Measurements from ENCODE around the gene PTPRT.

PTPRT gene

DNA sequence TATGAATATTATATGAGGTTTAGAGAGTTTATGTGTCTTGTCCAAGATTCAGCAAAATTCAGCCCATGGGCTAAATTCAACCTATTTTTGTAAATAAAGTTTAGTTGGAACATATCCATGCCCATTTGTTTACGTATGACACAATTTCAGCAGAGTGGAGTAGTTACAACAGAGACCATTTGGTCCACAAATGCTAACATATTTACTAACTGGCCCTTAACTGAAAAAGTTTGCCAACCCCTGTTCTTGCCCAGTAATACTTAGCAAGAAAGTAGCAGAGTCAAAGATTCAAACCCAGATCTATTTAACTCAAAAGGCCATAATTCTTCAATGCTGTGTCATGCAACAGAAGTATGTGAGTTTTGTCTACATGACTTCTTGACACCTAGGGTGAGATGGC is 561.0 kb downstream of the PTPRT start:
- Histone ChIP-seq H3K4ac (ENCODE audit: low read depth, low read length) (no peak overlapping the region), H4K5ac (ENCODE audit: low read length) (no peak overlapping the region), H2BK15ac (replicated peaks; ENCODE audit: low read depth) (no peak overlapping the region), H3K4me2 (ENCODE audit: low read length) (no peak overlapping the region), H3K56ac (ENCODE audit: low read length) (no peak overlapping the region), H2BK120ac (ENCODE audit: low read depth, low read length) (no peak overlapping the region), H3K4me3 (ENCODE audit: low read length) (no peak overlapping the region), H3K23ac (ENCODE audit: low read length) (no peak overlapping the region), H3K18ac (ENCODE audit: low read length) (no peak overlapping the region), H2BK5ac (ENCODE audit: low read length) (no peak overlapping the region), H3K79me1 (ENCODE audit: low read length) (no peaks in the 10 kb centered on the region), H3K9ac (ENCODE audit: low read length) (no peak overlapping the region), H3K79me2 (ENCODE audit: control insufficient read depth, insufficient read depth, low read length) (no peaks in the 10 kb centered on the region), H3K27ac (ENCODE audit: low read depth, low read length) (no peak overlapping the region), H3K4me1 (ENCODE audit: control insufficient read depth, low read depth, low read length) (no peaks in the 10 kb centered on the region), H3K36me3 (ENCODE audit: control insufficient read depth, insufficient read depth, low read length) (no peaks in the 10 kb centered on the region), H4K8ac (ENCODE audit: low read depth, low read length) (no peak overlapping the region), H3K27me3 (ENCODE audit: insufficient read depth, low read length, poor library complexity) (no peaks in the 10 kb centered on the region), H2AK5ac (ENCODE audit: low read length) (no peak overlapping the region)
- no CpG with 5 or more reads among the region's 1 CpG for WGBS (ENCODE audit: extremely low coverage, insufficient coverage, low lambda C conversion rate)
- DNase-seq, result no peak

DNA sequence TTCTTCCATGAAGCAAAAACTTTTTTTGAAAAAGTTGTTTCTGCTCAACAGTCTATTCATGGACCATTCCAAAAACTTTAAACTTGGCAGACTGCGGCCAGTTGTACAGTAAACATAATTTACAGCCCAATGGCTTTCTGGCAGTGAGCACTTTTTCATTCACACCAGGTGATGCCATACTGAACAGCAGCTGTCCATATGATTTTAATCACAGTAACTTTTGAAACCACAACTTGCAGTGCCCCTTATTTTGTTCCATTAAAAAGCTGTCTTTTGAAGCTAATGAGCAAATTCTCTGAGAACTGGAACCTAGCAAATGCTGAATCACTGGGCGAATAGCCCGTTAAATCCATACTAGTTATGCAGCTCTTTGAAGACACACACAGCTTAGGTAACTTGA is 576.6 kb downstream of the PTPRT start:
- no peak overlapping the region for H3K4ac ChIP-seq (ENCODE audit: low read depth, low read length)
- WGBS (ENCODE audit: extremely low coverage, insufficient coverage, low lambda C conversion rate), result no CpG with 5 or more reads among the region's 3 CpGs
- H4K8ac ChIP-seq (ENCODE audit: low read depth, low read length), result no peak overlapping the region
- H3K36me3 ChIP-seq (ENCODE audit: control insufficient read depth, insufficient read depth, low read length), result no peaks in the 10 kb centered on the region
- no peaks in the 10 kb centered on the region for H3K27me3 ChIP-seq (ENCODE audit: insufficient read depth, low read length, poor library complexity)
- no peak for DNase-seq
- no peak overlapping the region for H2BK15ac ChIP-seq (replicated peaks; ENCODE audit: low read depth)
- H3K4me3 ChIP-seq (ENCODE audit: low read length), result no peak overlapping the region
- no peak overlapping the region for H2BK120ac ChIP-seq (ENCODE audit: low read depth, low read length)
- H3K4me2 ChIP-seq (ENCODE audit: low read length), result no peak overlapping the region
- no peaks in the 10 kb centered on the region for H3K79me1 ChIP-seq (ENCODE audit: low read length)
- no peak overlapping the region for H4K5ac ChIP-seq (ENCODE audit: low read length)
- H3K18ac ChIP-seq (ENCODE audit: low read length), result no peak overlapping the region
- no peaks in the 10 kb centered on the region for H3K4me1 ChIP-seq (ENCODE audit: control insufficient read depth, low read depth, low read length)
- no peaks in the 10 kb centered on the region for H3K79me2 ChIP-seq (ENCODE audit: control insufficient read depth, insufficient read depth, low read length)
- H3K23ac ChIP-seq (ENCODE audit: low read length), result no peak overlapping the region
- H3K9ac ChIP-seq (ENCODE audit: low read length), result no peak overlapping the region
- H2AK5ac ChIP-seq (ENCODE audit: low read length), result no peak overlapping the region
- no peak overlapping the region for H2BK5ac ChIP-seq (ENCODE audit: low read length)
- H3K56ac ChIP-seq (ENCODE audit: low read length), result no peak overlapping the region
- no peak overlapping the region for H3K27ac ChIP-seq (ENCODE audit: low read depth, low read length)

DNA sequence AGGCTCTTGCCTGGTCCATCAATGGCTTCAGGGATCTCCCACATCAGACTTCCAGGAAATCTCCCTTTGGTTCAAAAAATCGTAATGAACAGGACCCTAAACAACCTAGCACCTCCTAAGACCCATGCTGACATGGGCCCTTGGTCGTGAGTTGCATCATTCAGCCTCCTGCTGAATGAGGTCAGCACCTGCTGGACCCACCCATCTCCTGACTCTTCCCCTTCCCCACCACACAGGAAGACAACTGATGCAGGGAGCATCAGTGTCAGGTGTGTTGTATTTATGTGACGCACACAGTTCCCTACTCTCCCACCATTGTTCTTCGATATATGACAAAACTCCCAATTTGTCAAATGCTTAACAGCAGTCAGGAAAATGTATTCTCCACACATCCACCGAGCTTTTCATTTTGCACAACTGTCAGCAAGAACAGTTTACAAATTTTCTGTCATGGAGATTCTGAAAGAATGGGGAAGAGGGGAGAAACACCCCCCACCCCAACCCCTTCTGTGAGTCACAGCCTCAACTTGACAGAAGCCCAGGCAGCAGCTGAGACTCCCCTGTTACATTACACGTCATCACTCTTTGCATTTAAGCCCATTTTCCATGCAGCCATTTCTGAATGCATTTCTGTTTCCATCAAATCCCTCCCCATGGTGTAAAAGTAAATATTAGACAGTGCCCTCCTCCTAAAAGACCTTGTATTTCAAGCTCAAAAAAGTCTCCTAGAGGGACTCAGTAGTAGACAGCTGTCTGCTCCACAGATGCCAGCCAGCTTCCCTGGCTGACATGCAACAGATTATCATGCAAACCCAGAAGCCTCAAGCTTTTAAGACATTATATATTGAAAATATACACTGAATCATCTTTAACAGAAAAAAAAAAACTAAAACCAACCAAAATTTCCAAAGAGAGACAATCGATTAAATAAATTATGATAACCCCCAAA is 577.5 kb downstream of the PTPRT start:
- H3K56ac ChIP-seq (ENCODE audit: low read length), result no peak overlapping the region
- H3K23ac ChIP-seq (ENCODE audit: low read length), result no peak overlapping the region
- H3K18ac ChIP-seq (ENCODE audit: low read length), result no peak overlapping the region
- no peak overlapping the region for H2AK5ac ChIP-seq (ENCODE audit: low read length)
- H3K9ac ChIP-seq (ENCODE audit: low read length), result no peak overlapping the region
- H4K5ac ChIP-seq (ENCODE audit: low read length), result no peak overlapping the region
- H2BK120ac ChIP-seq (ENCODE audit: low read depth, low read length), result no peak overlapping the region
- H2BK5ac ChIP-seq (ENCODE audit: low read length), result no peak overlapping the region
- no peaks in the 10 kb centered on the region for H3K27me3 ChIP-seq (ENCODE audit: insufficient read depth, low read length, poor library complexity)
- H4K8ac ChIP-seq (ENCODE audit: low read depth, low read length), result no peak overlapping the region
- no peaks in the 10 kb centered on the region for H3K36me3 ChIP-seq (ENCODE audit: control insufficient read depth, insufficient read depth, low read length)
- no peak overlapping the region for H3K4ac ChIP-seq (ENCODE audit: low read depth, low read length)
- no peak overlapping the region for H3K27ac ChIP-seq (ENCODE audit: low read depth, low read length)
- WGBS (ENCODE audit: extremely low coverage, insufficient coverage, low lambda C conversion rate), result no CpG with 5 or more reads among the region's 7 CpGs
- no peaks in the 10 kb centered on the region for H3K4me1 ChIP-seq (ENCODE audit: control insufficient read depth, low read depth, low read length)
- H3K4me3 ChIP-seq (ENCODE audit: low read length), result no peak overlapping the region
- no peak for DNase-seq
- H3K4me2 ChIP-seq (ENCODE audit: low read length), result no peak overlapping the region
- no peaks in the 10 kb centered on the region for H3K79me2 ChIP-seq (ENCODE audit: control insufficient read depth, insufficient read depth, low read length)
- H2BK15ac ChIP-seq (replicated peaks; ENCODE audit: low read depth), result no peak overlapping the region
- H3K79me1 ChIP-seq (ENCODE audit: low read length), result no peaks in the 10 kb centered on the region

DNA sequence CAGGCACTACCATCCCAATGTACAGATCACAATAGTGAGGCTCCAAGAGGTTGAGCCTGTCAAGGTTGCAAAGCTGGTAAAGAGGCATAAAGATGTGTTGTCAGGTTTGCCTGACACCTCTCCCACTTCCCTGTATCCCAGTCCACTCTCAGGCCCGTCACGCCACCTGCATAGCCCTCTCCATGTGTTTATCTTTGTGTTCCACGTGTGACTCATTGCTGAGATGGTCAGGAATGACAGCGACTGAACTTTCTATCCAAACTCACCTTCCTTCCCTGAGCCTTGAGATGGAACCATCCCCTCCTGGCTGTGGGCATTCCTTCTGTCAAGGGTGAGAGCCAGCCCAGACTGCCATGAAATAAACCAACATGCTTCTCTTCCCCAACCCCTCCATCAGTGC is 578.3 kb downstream of the PTPRT start:
- H3K56ac ChIP-seq (ENCODE audit: low read length), result no peak overlapping the region
- no CpG with 5 or more reads among the region's 4 CpGs for WGBS (ENCODE audit: extremely low coverage, insufficient coverage, low lambda C conversion rate)
- H3K79me1 ChIP-seq (ENCODE audit: low read length), result no peaks in the 10 kb centered on the region
- no peak overlapping the region for H3K4ac ChIP-seq (ENCODE audit: low read depth, low read length)
- H2BK120ac ChIP-seq (ENCODE audit: low read depth, low read length), result no peak overlapping the region
- no peak overlapping the region for H3K9ac ChIP-seq (ENCODE audit: low read length)
- H3K79me2 ChIP-seq (ENCODE audit: control insufficient read depth, insufficient read depth, low read length), result no peaks in the 10 kb centered on the region
- H2AK5ac ChIP-seq (ENCODE audit: low read length), result no peak overlapping the region
- H3K27ac ChIP-seq (ENCODE audit: low read depth, low read length), result no peak overlapping the region
- H3K4me3 ChIP-seq (ENCODE audit: low read length), result no peak overlapping the region
- no peak overlapping the region for H2BK15ac ChIP-seq (replicated peaks; ENCODE audit: low read depth)
- no peak overlapping the region for H3K23ac ChIP-seq (ENCODE audit: low read length)
- no peaks in the 10 kb centered on the region for H3K4me1 ChIP-seq (ENCODE audit: control insufficient read depth, low read depth, low read length)
- no peak overlapping the region for H4K5ac ChIP-seq (ENCODE audit: low read length)
- no peak overlapping the region for H4K8ac ChIP-seq (ENCODE audit: low read depth, low read length)
- H2BK5ac ChIP-seq (ENCODE audit: low read length), result no peak overlapping the region
- H3K27me3 ChIP-seq (ENCODE audit: insufficient read depth, low read length, poor library complexity), result no peaks in the 10 kb centered on the region
- H3K18ac ChIP-seq (ENCODE audit: low read length), result no peak overlapping the region
- no peak overlapping the region for H3K4me2 ChIP-seq (ENCODE audit: low read length)
- no peak for DNase-seq
- no peaks in the 10 kb centered on the region for H3K36me3 ChIP-seq (ENCODE audit: control insufficient read depth, insufficient read depth, low read length)

DNA sequence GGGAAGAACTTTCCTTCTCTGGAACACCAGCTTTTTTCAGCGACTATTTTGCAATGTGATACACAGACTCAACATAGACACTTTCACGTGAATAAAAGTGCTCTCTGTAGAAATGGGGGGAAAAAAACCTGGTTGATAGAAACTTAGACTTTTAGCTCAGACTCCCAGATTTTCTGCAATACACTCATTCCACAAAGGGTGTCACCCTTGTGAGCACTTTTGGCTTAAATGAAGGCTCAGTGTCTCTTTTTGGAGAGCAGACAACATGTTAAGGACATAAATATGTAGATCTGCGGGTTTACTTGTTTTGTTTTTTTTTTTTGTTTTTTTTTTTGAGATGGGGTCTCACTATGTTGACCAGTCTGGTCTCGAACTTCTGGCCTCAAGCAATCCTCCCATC is 579.6 kb downstream of the PTPRT start:
- no CpG with 5 or more reads among the region's 4 CpGs for WGBS (ENCODE audit: extremely low coverage, insufficient coverage, low lambda C conversion rate)
- no peaks in the 10 kb centered on the region for H3K79me2 ChIP-seq (ENCODE audit: control insufficient read depth, insufficient read depth, low read length)
- no peaks in the 10 kb centered on the region for H3K27me3 ChIP-seq (ENCODE audit: insufficient read depth, low read length, poor library complexity)
- H3K4me3 ChIP-seq (ENCODE audit: low read length), result no peak overlapping the region
- H2BK120ac ChIP-seq (ENCODE audit: low read depth, low read length), result no peak overlapping the region
- H3K4me2 ChIP-seq (ENCODE audit: low read length), result no peak overlapping the region
- DNase-seq, result no peak
- no peak overlapping the region for H3K56ac ChIP-seq (ENCODE audit: low read length)
- H3K23ac ChIP-seq (ENCODE audit: low read length), result no peak overlapping the region
- no peak overlapping the region for H4K8ac ChIP-seq (ENCODE audit: low read depth, low read length)
- H2BK5ac ChIP-seq (ENCODE audit: low read length), result no peak overlapping the region
- no peak overlapping the region for H3K9ac ChIP-seq (ENCODE audit: low read length)
- no peak overlapping the region for H3K18ac ChIP-seq (ENCODE audit: low read length)
- no peaks in the 10 kb centered on the region for H3K79me1 ChIP-seq (ENCODE audit: low read length)
- no peak overlapping the region for H3K27ac ChIP-seq (ENCODE audit: low read depth, low read length)
- no peaks in the 10 kb centered on the region for H3K36me3 ChIP-seq (ENCODE audit: control insufficient read depth, insufficient read depth, low read length)
- no peak overlapping the region for H3K4ac ChIP-seq (ENCODE audit: low read depth, low read length)
- H2BK15ac ChIP-seq (replicated peaks; ENCODE audit: low read depth), result no peak overlapping the region
- no peaks in the 10 kb centered on the region for H3K4me1 ChIP-seq (ENCODE audit: control insufficient read depth, low read depth, low read length)
- H4K5ac ChIP-seq (ENCODE audit: low read length), result no peak overlapping the region
- H2AK5ac ChIP-seq (ENCODE audit: low read length), result no peak overlapping the region

DNA sequence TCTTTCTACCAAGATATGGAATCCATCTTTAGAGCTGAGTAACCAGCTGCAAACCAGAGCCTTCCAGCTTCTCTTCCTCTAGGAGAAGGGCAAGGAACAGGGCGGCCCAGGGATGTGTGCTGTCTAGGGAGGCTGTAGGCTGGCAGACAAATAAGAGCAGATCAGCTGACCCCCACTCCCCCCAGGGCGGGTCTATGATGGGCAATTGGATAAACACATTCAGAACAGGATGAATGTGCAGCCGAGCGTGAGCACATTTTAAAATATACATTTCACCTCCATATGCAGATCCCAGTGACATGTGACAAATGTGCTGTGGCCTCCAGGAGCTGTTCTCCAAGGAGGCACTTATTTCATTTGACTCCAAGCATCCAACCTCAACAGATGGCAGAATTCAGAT is 580.1 kb downstream of the PTPRT start:
- no peak for DNase-seq
- no peak overlapping the region for H3K9ac ChIP-seq (ENCODE audit: low read length)
- H2AK5ac ChIP-seq (ENCODE audit: low read length), result no peak overlapping the region
- WGBS (ENCODE audit: extremely low coverage, insufficient coverage, low lambda C conversion rate), result no CpG with 5 or more reads among the region's 4 CpGs
- H3K18ac ChIP-seq (ENCODE audit: low read length), result no peak overlapping the region
- no peaks in the 10 kb centered on the region for H3K4me1 ChIP-seq (ENCODE audit: control insufficient read depth, low read depth, low read length)
- H3K79me1 ChIP-seq (ENCODE audit: low read length), result no peaks in the 10 kb centered on the region
- no peak overlapping the region for H3K4me3 ChIP-seq (ENCODE audit: low read length)
- H3K56ac ChIP-seq (ENCODE audit: low read length), result no peak overlapping the region
- no peak overlapping the region for H4K8ac ChIP-seq (ENCODE audit: low read depth, low read length)
- no peaks in the 10 kb centered on the region for H3K36me3 ChIP-seq (ENCODE audit: control insufficient read depth, insufficient read depth, low read length)
- H3K27ac ChIP-seq (ENCODE audit: low read depth, low read length), result no peak overlapping the region
- no peak overlapping the region for H3K23ac ChIP-seq (ENCODE audit: low read length)
- H3K4me2 ChIP-seq (ENCODE audit: low read length), result no peak overlapping the region
- H2BK15ac ChIP-seq (replicated peaks; ENCODE audit: low read depth), result no peak overlapping the region
- no peaks in the 10 kb centered on the region for H3K27me3 ChIP-seq (ENCODE audit: insufficient read depth, low read length, poor library complexity)
- H3K4ac ChIP-seq (ENCODE audit: low read depth, low read length), result no peak overlapping the region
- no peak overlapping the region for H4K5ac ChIP-seq (ENCODE audit: low read length)
- no peak overlapping the region for H2BK120ac ChIP-seq (ENCODE audit: low read depth, low read length)
- no peaks in the 10 kb centered on the region for H3K79me2 ChIP-seq (ENCODE audit: control insufficient read depth, insufficient read depth, low read length)
- no peak overlapping the region for H2BK5ac ChIP-seq (ENCODE audit: low read length)

Measured in mesendoderm (in vitro differentiated cells).